ENCODE measurements around the gene EPAS1. TPM values are rescaled to one million over a fixed set of nuclear protein-coding genes. Genes with fewer than 3 reads are reported as not detected.

The EPAS1 gene
- total RNA-seq, 1 donor from 2014 or later: not detected

- H3K4me3 Mint-ChIP-seq (ENCODE audit: unreplicated experiment): no peak overlapping the region
- no peak for TF ChIP-seq CTCF (IDR thresholded peaks at IDR 0.05; ENCODE audit: partially characterized antibody, unreplicated experiment)
- H3K4me1 Mint-ChIP-seq (ENCODE audit: low read depth, unreplicated experiment): no peaks in the 10 kb centered on the region
- no peaks in the 10 kb centered on the region for H3K27me3 Mint-ChIP-seq (ENCODE audit: unreplicated experiment)
- H3K27ac Mint-ChIP-seq (ENCODE audit: unreplicated experiment): no peak overlapping the region
- peaks cover 4% of the 10 kb centered on the region for H3K36me3 Mint-ChIP-seq (ENCODE audit: unreplicated experiment)
- DNase-seq: no peak
- H3K9me3 Mint-ChIP-seq (ENCODE audit: unreplicated experiment): no peaks in the 10 kb centered on the region
Measured at GRCh38 chr2:46273225-46273863, 23.9 kb upstream of the EPAS1 start.

- Mint-ChIP-seq H3K4me3 (ENCODE audit: unreplicated experiment) (no peak overlapping the region), H3K4me1 (ENCODE audit: low read depth, unreplicated experiment) (no peaks in the 10 kb centered on the region), H3K36me3 (ENCODE audit: unreplicated experiment) (peaks cover 4% of the 10 kb centered on the region), H3K27ac (ENCODE audit: unreplicated experiment) (no peak overlapping the region), H3K27me3 (ENCODE audit: unreplicated experiment) (no peaks in the 10 kb centered on the region), H3K9me3 (ENCODE audit: unreplicated experiment) (no peaks in the 10 kb centered on the region)
- DNase-seq: no peak
- no peak for TF ChIP-seq CTCF (IDR thresholded peaks at IDR 0.05; ENCODE audit: partially characterized antibody, unreplicated experiment)
Measured at GRCh38 chr2:46273919-46274318, 23.3 kb upstream of the EPAS1 start.

GRCh38 chr2:46274586-46274985 is 22.6 kb upstream of the EPAS1 start:
- no peak for TF ChIP-seq CTCF (IDR thresholded peaks at IDR 0.05; ENCODE audit: partially characterized antibody, unreplicated experiment)
- no peak overlapping the region for H3K4me3 Mint-ChIP-seq (ENCODE audit: unreplicated experiment)
- H3K36me3 Mint-ChIP-seq (ENCODE audit: unreplicated experiment): peaks cover 4% of the 10 kb centered on the region
- no peaks in the 10 kb centered on the region for H3K27me3 Mint-ChIP-seq (ENCODE audit: unreplicated experiment)
- no peaks in the 10 kb centered on the region for H3K9me3 Mint-ChIP-seq (ENCODE audit: unreplicated experiment)
- DNase-seq: no peak
- no peaks in the 10 kb centered on the region for H3K4me1 Mint-ChIP-seq (ENCODE audit: low read depth, unreplicated experiment)
- no peak overlapping the region for H3K27ac Mint-ChIP-seq (ENCODE audit: unreplicated experiment)

- no peak for DNase-seq
- Mint-ChIP-seq H3K27me3 (ENCODE audit: unreplicated experiment) (no peaks in the 10 kb centered on the region), H3K4me3 (ENCODE audit: unreplicated experiment) (no peak overlapping the region), H3K27ac (ENCODE audit: unreplicated experiment) (no peak overlapping the region), H3K4me1 (ENCODE audit: low read depth, unreplicated experiment) (no peaks in the 10 kb centered on the region), H3K9me3 (ENCODE audit: unreplicated experiment) (no peaks in the 10 kb centered on the region), H3K36me3 (ENCODE audit: unreplicated experiment) (peaks cover 4% of the 10 kb centered on the region)
- no peak for TF ChIP-seq CTCF (IDR thresholded peaks at IDR 0.05; ENCODE audit: partially characterized antibody, unreplicated experiment)
Measured at GRCh38 chr2:46275995-46276394, 21.2 kb upstream of the EPAS1 start.

GRCh38 chr2:46276642-46277041 is 20.6 kb upstream of the EPAS1 start:
- Mint-ChIP-seq H3K4me3 (ENCODE audit: unreplicated experiment) (no peak overlapping the region), H3K4me1 (ENCODE audit: low read depth, unreplicated experiment) (no peaks in the 10 kb centered on the region), H3K27ac (ENCODE audit: unreplicated experiment) (no peak overlapping the region), H3K9me3 (ENCODE audit: unreplicated experiment) (no peaks in the 10 kb centered on the region), H3K36me3 (ENCODE audit: unreplicated experiment) (peaks cover 4% of the 10 kb centered on the region), H3K27me3 (ENCODE audit: unreplicated experiment) (no peaks in the 10 kb centered on the region)
- no peak for DNase-seq
- no peak for TF ChIP-seq CTCF (IDR thresholded peaks at IDR 0.05; ENCODE audit: partially characterized antibody, unreplicated experiment)

Measured in glutamatergic neuron (in vitro differentiated cells).